ENCODE measurements around the gene PRM1. TPM values are rescaled to one million over a fixed set of nuclear protein-coding genes. Genes with fewer than 3 reads are reported as not detected.

PRM1 gene
- total and polyA plus RNA-seq, 2 of the 13 experiments (the other 11 are each of a cell fraction or from before 2014, with no cell fraction given) = not detected

DNA sequence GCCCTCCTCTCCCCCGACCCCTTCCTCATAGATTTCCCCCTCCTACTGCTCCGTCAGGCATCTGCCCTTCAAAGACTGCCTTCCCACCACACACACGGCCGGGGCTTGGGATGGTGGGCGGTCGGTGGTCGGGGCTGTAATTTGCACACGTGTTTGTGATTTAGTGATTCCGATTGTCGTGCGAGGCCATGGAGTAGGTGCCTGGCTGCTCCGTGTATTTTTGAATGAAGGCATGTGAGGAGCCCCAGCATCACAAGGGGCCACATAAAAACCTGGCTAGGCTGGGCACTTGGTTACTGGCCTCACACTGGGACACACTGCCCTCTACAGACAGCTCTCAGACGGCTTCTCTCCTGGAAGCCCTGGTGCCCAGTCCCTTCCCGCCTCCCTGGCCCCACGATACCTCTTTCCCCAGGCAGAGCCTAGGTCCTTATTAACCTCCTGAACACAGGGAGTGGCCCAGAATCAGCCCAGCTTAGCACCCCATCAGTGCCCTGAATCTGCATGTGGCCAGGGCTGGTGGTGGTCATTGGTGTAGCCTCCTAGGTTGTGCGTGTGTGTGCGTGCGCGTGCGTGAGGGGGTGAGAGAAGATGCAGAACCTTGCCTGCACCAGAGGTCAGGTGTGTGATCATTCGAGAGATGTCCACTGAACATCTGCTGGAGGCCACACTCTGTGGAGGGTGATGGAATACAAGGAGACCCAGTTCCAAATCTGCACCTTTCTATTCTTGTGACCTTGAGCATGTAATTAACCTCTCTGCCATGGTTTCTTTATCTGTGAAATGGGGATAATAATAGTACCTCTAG, 23.8 kb downstream of the PRM1 start (continued):
- TF ChIP-seq, protein P1, sequence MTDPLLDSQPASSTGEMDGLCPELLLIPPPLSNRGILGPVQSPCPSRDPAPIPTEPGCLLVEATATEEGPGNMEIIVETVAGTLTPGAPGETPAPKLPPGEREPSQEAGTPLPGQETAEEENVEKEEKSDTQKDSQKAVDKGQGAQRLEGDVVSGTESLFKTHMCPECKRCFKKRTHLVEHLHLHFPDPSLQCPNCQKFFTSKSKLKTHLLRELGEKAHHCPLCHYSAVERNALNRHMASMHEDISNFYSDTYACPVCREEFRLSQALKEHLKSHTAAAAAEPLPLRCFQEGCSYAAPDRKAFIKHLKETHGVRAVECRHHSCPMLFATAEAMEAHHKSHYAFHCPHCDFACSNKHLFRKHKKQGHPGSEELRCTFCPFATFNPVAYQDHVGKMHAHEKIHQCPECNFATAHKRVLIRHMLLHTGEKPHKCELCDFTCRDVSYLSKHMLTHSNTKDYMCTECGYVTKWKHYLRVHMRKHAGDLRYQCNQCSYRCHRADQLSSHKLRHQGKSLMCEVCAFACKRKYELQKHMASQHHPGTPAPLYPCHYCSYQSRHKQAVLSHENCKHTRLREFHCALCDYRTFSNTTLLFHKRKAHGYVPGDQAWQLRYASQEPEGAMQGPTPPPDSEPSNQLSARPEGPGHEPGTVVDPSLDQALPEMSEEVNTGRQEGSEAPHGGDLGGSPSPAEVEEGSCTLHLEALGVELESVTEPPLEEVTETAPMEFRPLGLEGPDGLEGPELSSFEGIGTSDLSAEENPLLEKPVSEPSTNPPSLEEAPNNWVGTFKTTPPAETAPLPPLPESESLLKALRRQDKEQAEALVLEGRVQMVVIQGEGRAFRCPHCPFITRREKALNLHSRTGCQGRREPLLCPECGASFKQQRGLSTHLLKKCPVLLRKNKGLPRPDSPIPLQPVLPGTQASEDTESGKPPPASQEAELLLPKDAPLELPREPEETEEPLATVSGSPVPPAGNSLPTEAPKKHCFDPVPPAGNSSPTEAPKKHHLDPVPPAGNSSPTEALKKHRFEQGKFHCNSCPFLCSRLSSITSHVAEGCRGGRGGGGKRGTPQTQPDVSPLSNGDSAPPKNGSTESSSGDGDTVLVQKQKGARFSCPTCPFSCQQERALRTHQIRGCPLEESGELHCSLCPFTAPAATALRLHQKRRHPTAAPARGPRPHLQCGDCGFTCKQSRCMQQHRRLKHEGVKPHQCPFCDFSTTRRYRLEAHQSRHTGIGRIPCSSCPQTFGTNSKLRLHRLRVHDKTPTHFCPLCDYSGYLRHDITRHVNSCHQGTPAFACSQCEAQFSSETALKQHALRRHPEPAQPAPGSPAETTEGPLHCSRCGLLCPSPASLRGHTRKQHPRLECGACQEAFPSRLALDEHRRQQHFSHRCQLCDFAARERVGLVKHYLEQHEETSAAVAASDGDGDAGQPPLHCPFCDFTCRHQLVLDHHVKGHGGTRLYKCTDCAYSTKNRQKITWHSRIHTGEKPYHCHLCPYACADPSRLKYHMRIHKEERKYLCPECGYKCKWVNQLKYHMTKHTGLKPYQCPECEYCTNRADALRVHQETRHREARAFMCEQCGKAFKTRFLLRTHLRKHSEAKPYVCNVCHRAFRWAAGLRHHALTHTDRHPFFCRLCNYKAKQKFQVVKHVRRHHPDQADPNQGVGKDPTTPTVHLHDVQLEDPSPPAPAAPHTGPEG (CRISPR knock-in tag; IDR thresholded peaks at IDR 0.05) = peak; percentile 56; the same call in 1 of the 2 replicates
- TF ChIP-seq NCOA5 (CRISPR knock-in tag; IDR thresholded peaks at IDR 0.05) (peak; percentile 87; the same call in 1 of the 2 replicates), CBFB (CRISPR knock-in tag; IDR thresholded peaks at IDR 0.05) (no peak), SKI (IDR thresholded peaks at IDR 0.05; ENCODE audit: partially characterized antibody) (peak; percentile 28), THAP11 (CRISPR knock-in tag; IDR thresholded peaks at IDR 0.05) (peak; percentile 30; the same call in 1 of the 2 replicates), TMF1 (CRISPR knock-in tag; IDR thresholded peaks at IDR 0.05; ENCODE audit: low read depth) (0 out of 2 replicates have a peak, but pooled peaks have one; percentile 73), POLR2G (IDR thresholded peaks at IDR 0.05; ENCODE audit: low read depth, low read length) (peak; percentile 54; the same call in 1 of the 2 replicates), ZNF670 (CRISPR knock-in tag; IDR thresholded peaks at IDR 0.05; ENCODE audit: borderline replicate concordance) (peak; percentile 64; the same call in 1 of the 2 replicates), MAFF (IDR thresholded peaks at IDR 0.05; ENCODE audit: low read depth, low read length) (0 out of 2 replicates have a peak, but pooled peaks have one; percentile 7), ZFX (CRISPR knock-in tag; IDR thresholded peaks at IDR 0.05; ENCODE audit: low read depth) (peak; percentile 53), ZBTB3 (CRISPR knock-in tag; IDR thresholded peaks at IDR 0.05; ENCODE audit: borderline replicate concordance, low read depth) (peak; percentile 88; the same call in 1 of the 2 replicates)
- TF ChIP-seq, protein P2, sequence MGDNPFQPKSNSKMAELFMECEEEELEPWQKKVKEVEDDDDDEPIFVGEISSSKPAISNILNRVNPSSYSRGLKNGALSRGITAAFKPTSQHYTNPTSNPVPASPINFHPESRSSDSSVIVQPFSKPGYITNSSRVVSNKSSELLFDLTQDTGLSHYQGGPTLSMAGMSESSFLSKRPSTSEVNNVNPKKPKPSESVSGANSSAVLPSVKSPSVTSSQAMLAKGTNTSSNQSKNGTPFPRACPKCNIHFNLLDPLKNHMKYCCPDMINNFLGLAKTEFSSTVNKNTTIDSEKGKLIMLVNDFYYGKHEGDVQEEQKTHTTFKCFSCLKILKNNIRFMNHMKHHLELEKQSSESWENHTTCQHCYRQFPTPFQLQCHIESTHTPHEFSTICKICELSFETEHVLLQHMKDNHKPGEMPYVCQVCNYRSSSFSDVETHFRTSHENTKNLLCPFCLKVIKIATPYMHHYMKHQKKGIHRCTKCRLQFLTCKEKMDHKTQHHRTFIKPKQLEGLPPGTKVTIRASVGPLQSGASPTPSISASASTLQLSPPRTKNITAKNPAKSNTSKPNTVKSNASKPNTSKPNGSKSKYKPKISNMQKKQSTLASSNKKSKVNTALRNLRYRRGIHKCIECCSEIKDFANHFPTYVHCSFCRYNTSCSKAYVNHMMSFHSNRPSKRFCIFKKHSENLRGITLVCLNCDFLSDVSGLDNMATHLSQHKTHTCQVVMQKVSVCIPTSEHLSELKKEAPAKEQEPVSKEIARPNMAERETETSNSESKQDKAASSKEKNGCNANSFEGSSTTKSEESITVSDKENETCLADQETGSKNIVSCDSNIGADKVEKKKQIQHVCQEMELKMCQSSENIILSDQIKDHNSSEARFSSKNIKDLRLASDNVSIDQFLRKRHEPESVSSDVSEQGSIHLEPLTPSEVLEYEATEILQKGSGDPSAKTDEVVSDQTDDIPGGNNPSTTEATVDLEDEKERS (CRISPR knock-in tag; IDR thresholded peaks at IDR 0.05) = 0 out of 2 replicates have a peak, but pooled peaks have one; percentile 35
- TF ChIP-seq, protein P3, sequence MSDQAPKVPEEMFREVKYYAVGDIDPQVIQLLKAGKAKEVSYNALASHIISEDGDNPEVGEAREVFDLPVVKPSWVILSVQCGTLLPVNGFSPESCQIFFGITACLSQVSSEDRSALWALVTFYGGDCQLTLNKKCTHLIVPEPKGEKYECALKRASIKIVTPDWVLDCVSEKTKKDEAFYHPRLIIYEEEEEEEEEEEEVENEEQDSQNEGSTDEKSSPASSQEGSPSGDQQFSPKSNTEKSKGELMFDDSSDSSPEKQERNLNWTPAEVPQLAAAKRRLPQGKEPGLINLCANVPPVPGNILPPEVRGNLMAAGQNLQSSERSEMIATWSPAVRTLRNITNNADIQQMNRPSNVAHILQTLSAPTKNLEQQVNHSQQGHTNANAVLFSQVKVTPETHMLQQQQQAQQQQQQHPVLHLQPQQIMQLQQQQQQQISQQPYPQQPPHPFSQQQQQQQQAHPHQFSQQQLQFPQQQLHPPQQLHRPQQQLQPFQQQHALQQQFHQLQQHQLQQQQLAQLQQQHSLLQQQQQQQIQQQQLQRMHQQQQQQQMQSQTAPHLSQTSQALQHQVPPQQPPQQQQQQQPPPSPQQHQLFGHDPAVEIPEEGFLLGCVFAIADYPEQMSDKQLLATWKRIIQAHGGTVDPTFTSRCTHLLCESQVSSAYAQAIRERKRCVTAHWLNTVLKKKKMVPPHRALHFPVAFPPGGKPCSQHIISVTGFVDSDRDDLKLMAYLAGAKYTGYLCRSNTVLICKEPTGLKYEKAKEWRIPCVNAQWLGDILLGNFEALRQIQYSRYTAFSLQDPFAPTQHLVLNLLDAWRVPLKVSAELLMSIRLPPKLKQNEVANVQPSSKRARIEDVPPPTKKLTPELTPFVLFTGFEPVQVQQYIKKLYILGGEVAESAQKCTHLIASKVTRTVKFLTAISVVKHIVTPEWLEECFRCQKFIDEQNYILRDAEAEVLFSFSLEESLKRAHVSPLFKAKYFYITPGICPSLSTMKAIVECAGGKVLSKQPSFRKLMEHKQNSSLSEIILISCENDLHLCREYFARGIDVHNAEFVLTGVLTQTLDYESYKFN (CRISPR knock-in tag; conservative IDR thresholded peaks at IDR 0.05) = peak; percentile 69; the same call in 1 of the 2 replicates
- TF ChIP-seq, protein P4, sequence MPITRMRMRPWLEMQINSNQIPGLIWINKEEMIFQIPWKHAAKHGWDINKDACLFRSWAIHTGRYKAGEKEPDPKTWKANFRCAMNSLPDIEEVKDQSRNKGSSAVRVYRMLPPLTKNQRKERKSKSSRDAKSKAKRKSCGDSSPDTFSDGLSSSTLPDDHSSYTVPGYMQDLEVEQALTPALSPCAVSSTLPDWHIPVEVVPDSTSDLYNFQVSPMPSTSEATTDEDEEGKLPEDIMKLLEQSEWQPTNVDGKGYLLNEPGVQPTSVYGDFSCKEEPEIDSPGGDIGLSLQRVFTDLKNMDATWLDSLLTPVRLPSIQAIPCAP (CRISPR knock-in tag; IDR thresholded peaks at IDR 0.05; ENCODE audit: low read depth) = peak; percentile 95
